GM18951 (cell line): Measurements from ENCODE around the gene MAP3K6.
"Not testable (repeated sequence)": the region's sequence is repeated elsewhere in the genome, so short reads cannot be mapped to it uniquely, and the experiment has no call there.

Experiments used
- POLR2A ChIP-seq: IDR thresholded peaks from 4 replicates; pipeline ENCODE4 v1.6.1; 2011; ENCODE audit warnings: mild to moderate bottlenecking; ENCODE audit not compliant: insufficient read length, insufficient read depth; ENCODE audit errors: extremely low read depth
- in situ Hi-C: fragments of 300-500 bp; cut with MboI; formaldehyde crosslinking; loops from one replicate; pipeline ENCODE4 v1.12.0; 2022; ENCODE audit warnings: low sequenced_read_pairs, mixed read lengths, inconsistent platforms; ENCODE audit not compliant: unreplicated experiment

Gene MAP3K6, protein sequence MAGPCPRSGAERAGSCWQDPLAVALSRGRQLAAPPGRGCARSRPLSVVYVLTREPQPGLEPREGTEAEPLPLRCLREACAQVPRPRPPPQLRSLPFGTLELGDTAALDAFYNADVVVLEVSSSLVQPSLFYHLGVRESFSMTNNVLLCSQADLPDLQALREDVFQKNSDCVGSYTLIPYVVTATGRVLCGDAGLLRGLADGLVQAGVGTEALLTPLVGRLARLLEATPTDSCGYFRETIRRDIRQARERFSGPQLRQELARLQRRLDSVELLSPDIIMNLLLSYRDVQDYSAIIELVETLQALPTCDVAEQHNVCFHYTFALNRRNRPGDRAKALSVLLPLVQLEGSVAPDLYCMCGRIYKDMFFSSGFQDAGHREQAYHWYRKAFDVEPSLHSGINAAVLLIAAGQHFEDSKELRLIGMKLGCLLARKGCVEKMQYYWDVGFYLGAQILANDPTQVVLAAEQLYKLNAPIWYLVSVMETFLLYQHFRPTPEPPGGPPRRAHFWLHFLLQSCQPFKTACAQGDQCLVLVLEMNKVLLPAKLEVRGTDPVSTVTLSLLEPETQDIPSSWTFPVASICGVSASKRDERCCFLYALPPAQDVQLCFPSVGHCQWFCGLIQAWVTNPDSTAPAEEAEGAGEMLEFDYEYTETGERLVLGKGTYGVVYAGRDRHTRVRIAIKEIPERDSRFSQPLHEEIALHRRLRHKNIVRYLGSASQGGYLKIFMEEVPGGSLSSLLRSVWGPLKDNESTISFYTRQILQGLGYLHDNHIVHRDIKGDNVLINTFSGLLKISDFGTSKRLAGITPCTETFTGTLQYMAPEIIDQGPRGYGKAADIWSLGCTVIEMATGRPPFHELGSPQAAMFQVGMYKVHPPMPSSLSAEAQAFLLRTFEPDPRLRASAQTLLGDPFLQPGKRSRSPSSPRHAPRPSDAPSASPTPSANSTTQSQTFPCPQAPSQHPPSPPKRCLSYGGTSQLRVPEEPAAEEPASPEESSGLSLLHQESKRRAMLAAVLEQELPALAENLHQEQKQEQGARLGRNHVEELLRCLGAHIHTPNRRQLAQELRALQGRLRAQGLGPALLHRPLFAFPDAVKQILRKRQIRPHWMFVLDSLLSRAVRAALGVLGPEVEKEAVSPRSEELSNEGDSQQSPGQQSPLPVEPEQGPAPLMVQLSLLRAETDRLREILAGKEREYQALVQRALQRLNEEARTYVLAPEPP (N-terminal part only)

DNA sequence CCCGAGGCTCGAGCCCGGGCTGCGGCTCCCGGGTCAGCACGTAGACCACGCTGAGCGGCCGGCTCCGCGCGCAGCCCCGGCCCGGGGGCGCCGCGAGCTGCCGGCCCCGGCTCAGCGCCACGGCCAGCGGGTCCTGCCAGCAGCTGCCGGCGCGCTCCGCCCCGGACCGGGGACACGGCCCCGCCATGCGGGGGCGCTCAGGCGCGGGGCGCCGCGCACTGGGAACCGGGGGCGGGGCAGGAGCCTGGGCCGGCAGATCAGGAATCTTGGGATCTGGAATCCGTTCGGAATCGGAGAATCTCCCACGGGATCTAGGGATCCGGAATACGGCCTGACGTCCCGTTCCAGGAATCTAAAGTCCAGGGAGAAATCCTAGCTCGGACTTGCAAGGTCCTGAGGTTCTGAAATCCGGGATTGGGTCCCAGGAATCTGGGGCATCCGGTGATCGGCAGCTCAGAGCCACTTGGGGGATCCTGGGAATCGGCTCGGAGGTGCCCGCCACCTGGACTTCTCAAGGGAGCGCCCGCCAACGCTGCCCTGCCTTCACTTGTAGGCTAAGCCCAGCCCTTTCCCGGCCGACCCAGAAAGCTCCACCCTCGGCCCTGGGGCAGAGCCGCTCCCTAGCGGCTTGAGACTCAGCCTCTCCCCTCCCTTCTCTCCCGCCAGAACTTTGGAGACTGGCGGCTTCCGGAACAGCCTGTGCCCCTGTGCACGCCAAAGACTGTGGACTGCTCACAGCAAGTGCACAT, at the start of gene MAP3K6:
Gene MAP3K6, minus strand, starts transcription at position 551 of the 749 bp plus-strand sequence. Its CDS starts 364 bp downstream, at position 187.
- in situ Hi-C loops: no loop called here
- no peak for TF ChIP-seq POLR2A

DNA sequence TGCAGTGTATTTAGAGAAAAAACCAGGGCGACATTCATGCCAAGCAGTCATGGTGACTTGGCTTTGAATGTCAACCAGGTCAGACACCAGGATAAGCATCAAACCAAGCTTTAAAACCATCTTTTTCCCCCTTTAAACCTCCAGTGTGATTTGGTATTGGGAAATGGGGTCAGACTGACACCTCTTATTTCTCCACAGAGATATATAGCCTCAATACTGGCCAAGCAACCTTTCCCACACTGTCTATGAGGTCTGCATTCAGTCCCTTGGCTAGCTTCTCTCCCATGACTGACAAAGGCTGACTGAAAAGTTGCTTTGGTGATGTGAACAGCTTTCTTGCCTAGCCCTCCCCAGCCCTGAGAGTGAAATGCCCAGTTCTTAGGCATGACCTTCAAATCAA, 47.3 kb upstream of the MAP3K6 start:
- no peak for TF ChIP-seq POLR2A
- in situ Hi-C loops: no loop called here

DNA sequence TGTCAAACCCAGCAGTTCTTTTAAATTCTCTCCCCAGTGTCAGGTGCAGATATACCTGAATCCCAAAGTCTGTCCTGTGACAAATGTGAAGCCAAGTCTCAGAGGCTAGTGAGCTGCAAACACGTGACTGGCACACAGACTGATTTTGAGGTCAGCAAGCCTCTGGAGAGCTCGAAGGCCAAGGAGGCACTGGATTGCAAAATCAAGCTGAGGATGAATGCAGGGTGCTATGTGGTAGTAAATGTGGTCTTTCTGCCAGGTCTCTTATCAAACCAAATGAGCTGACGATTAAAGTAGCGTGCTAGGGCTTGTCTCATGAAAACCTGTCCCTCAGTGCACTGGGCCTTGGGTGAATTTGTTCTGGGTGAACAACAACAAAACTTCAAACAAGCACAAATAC, 46.2 kb upstream of the MAP3K6 start:
- in situ Hi-C loops: no loop called here
- no peak for TF ChIP-seq POLR2A

DNA sequence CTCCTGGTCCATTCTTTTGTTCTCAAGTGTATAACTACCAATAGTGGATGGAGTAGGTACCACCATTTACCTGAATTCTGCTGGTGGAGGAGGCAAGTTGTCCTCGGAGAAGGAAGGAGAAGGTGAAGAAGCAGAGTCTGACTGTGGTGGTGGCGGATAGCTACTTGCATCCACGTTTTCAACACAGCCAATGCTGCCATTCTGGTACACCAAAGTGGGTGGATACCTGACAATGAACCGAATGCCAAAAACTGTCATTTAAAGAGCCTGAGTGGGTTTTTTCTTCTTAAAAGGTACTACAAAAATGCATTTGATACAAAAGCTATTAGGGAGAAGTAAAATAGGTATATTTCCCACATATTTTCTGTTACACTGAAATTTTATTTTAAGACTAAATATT, 45.7 kb upstream of the MAP3K6 start:
- in situ Hi-C loops: no loop called here
- no peak for TF ChIP-seq POLR2A

DNA sequence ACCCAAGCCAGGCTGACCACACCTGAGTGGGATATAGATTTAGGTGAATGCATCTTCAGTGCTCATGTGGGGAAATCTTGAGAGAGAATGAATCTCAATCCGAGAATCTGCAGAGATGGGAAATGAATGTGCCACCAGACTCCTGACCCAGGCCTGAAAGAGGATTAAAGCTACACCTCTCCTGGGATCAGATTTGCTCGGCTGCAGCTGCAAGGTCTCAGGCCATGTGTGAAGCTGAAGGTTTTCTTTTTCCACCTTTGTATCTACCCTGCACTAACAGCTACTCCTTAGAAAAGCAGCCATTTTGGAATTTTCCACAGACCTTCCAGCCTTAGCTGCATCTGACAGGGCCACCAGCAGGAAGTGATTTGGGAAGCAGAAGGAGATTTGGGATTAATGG, 43.9 kb upstream of the MAP3K6 start:
- in situ Hi-C loops: no loop called here
- no peak for TF ChIP-seq POLR2A

DNA sequence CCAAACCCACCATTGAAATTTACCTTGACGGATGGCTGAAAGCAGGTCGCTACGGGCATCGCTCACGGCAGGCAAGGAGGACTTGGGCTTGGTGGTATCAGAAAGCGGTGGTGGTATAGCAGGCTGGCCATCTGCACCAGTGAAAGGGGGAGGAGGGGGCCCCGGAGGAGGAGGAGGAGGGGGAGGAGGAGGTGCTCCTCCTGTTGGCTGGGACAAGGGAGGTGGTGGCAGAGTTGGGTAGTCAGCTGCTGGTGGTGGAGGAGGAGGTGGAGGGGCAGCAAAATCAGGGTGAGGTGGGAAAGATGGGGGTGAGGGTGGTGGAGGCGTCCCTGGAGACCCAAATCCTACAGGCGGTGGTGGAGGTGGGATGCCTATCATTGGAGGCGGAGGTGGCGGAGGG, 42.9 kb upstream of the MAP3K6 start:
- no peak for TF ChIP-seq POLR2A
- in situ Hi-C loops: no loop called here

DNA sequence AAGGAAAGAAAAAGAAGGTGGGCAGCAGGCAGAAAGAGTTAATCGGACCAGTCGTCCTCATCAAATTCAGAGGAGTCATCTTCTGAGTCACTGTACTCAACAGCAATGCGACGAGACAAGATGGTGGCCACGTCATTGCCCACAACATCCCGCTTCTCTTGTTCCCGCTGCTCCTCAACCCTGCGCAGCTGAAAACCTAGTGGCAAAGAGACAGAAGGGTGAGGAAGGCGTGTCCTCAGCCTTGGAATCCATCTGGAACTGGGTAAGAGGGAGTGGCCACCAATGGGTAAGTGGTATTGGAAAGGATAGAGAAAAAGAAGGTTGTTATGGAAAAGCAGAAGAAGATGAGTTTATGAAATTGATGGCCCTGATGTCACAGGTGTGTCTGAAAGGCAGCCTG, 41.4 kb upstream of the MAP3K6 start:
- no peak for TF ChIP-seq POLR2A
- in situ Hi-C loops: no loop called here

DNA sequence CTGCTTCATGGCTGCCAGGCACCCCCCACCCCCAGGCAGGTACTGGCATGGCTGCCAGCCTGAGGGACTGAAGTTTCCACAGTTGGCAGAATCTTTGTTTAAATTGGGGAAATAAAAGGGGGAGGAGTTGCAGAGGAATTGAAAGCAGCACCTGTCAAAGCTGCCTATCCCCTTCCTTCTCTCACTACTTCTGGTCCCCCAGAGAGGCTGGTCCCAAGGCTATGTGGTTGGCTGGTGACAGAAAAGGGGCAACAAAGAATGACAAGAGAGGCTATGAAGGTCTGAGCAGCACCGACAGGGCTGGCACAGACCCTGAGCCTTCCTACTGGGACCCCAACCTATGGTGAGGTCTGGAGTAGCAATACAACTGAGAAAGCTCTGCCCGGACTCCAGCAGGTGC, 40.0 kb upstream of the MAP3K6 start:
- in situ Hi-C loops: not testable (repeated sequence)

DNA sequence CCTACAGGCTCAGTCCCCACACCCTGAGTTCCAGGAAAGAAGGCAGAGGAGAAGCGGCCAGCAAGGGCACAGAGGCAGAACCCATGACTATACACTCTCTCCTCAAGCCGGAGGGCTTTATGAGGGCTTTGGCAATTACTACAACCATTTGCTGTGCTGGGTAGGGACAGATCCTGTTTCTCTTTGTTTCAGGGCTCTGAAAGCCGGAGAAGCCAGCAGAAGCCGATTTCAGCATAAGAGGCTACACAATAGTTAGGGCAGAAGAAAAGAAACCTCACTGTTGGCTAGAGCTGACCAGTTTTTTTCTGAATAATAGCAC, 39.6 kb upstream of the MAP3K6 start:
- in situ Hi-C loops: no loop called here
- no peak for TF ChIP-seq POLR2A

DNA sequence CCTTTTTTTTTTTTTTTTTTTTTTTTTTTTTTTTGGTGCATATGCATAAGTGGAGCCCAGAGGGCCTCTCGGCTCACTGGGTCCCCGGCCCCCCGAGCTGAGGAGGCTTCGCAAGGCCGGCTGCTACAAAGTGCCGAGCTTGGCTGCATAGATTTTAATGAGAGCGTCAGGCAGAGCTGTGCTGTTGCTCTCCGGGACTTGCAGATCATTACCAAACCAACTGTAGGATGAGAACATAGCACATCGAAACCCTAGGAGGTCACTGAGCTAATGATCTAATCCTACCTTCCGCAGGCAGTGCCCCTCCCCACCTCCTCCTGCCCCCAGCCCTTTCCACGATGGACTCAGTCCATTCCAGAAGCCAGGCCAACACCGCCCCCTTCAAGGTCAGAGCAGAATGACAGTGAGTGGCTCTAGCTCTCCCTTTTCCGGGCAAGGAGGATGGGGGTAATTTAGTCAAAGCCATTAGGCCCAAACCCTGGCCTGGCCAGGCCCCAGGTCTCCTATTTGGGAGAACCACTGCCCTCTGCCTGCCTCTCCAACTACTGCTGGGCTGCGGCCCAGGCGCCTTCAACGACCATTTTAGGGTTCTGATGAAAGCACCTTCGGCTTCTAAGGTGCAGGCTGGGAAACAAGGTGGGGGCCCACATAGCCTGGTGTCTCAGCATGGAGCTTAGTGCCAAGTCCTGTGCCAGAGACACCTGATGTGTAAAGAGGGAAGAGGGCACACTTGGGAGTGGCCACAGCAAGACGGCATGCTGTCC, 39.0 kb upstream of the MAP3K6 start:
- in situ Hi-C loops: not testable (repeated sequence)

DNA sequence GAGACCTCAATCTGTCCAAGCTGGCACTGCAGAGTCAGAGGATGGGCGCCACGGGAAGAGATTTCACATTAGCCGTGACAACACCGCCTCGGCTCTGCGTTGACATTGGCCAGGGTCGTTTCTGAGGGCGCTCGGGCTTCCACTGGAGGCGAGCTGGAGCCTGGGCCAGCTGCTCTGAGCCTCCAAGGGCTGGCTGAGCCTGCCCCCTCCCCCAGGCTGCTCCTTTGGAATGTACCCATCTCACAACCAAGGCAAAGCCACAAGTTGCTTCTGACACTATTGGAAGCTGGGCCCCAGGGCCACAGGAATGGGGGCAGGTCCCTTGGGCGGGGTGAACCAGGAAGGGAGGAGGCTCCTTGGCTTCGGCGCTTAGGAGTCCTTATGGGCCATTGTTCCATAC, 38.3 kb upstream of the MAP3K6 start:
- TF ChIP-seq POLR2A: no peak

DNA sequence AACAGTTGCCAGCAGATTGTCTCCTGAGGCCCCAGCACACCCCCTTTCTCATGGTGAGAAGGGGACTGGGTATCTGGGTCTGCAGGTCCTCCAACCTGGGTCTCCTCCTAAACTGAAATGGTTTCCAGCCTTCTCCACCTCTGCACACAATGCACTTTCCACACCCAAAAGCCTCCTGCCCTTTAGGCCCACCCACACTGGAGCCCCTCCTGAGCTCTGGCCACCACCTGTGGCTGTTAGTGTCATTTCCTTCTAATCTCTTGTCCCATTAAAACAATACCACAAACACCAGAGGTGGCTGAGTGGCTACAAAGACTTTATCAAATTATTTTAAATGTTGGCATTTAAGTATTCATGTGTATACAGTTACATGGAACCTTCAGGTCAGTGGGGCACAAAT, 37.2 kb upstream of the MAP3K6 start:
- no peak for TF ChIP-seq POLR2A
- in situ Hi-C loops: no loop called here

More for the DNA sequence above, 38.3 kb upstream of the MAP3K6 start:
- in situ Hi-C loops: no loop called here
